ENCODE data around the gene RASSF3.

RASSF3 gene

DNA sequence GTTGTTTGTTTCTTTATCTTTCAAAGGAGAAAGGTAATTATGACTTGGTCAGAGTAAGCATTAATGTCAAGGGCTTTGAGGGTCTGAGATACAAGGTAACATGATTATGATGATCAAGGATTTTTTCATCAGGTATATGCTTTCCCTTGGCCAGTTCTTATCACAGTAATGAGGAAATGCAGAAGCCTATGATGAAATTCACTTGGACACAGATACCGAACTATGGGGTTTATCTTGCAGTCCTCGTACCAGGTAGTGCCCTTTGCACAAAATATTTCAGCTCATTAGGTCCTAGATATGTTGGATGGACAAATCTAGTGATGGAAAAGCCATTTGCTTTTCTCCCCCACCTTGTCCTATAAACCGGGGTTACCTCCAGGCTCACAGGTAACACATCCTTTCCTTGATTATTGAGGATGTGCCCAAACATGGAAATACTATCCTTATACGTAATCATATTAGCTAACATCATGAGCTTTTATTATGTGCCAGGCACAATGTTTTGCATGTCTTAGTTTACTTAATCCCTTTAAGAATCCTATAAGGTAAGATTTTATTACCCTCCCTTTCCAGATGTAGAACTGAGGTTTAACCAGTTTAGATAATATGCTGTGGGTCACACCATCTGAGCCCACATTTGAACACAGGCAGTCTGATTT, 7.0 kb upstream of the RASSF3 start:
- Mint-ChIP-seq H3K27ac (no peak overlapping the region), H3K27me3 (ENCODE audit: low read depth) (peaks cover 7% of the 10 kb centered on the region), H3K36me3 (ENCODE audit: low read depth) (no peaks in the 10 kb centered on the region), H3K4me3 (no peak overlapping the region), H3K9me3 (no peaks in the 10 kb centered on the region), H3K4me1 (no peaks in the 10 kb centered on the region)
- TF ChIP-seq, protein P1, sequence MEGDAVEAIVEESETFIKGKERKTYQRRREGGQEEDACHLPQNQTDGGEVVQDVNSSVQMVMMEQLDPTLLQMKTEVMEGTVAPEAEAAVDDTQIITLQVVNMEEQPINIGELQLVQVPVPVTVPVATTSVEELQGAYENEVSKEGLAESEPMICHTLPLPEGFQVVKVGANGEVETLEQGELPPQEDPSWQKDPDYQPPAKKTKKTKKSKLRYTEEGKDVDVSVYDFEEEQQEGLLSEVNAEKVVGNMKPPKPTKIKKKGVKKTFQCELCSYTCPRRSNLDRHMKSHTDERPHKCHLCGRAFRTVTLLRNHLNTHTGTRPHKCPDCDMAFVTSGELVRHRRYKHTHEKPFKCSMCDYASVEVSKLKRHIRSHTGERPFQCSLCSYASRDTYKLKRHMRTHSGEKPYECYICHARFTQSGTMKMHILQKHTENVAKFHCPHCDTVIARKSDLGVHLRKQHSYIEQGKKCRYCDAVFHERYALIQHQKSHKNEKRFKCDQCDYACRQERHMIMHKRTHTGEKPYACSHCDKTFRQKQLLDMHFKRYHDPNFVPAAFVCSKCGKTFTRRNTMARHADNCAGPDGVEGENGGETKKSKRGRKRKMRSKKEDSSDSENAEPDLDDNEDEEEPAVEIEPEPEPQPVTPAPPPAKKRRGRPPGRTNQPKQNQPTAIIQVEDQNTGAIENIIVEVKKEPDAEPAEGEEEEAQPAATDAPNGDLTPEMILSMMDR (IDR thresholded peaks at IDR 0.05; ENCODE audit: unreplicated experiment in 3 of 3) = no peak

DNA sequence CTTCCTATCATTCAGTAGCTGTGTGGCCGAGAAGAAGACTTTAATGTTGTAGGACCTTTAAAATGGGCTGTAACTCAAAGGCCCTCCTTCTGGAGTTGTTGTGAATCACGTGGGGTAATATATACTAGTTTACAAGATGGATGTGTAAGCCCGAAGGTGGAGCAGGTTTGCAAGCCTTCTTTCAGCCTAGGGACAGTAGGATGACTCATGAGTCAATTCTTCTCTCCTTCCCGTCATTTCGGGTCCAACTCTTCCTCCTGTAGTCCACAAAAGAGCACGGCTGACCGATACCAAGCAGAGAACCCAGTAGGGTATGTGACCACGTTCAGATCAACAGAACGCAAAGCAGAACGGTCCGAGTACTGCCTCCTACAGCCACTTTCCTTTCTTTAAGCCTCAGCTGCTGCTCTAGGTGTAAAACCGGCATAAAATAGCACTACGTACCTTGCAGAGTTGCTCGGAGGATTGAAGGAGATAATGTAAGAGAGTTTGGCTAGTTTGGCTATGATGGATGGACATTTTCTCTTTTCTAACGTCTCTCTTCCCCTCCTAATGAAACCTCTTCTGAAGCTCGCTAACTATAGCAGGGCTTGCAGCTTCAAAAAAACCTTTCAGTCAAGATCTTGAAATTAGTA, 1.3 kb upstream of the RASSF3 start:
- Mint-ChIP-seq H3K27ac (peak overlapping the region; percentile 81 to 95 (median 91)), H3K4me3 (peak overlapping the region; percentile 87 to 96 (median 95))

DNA sequence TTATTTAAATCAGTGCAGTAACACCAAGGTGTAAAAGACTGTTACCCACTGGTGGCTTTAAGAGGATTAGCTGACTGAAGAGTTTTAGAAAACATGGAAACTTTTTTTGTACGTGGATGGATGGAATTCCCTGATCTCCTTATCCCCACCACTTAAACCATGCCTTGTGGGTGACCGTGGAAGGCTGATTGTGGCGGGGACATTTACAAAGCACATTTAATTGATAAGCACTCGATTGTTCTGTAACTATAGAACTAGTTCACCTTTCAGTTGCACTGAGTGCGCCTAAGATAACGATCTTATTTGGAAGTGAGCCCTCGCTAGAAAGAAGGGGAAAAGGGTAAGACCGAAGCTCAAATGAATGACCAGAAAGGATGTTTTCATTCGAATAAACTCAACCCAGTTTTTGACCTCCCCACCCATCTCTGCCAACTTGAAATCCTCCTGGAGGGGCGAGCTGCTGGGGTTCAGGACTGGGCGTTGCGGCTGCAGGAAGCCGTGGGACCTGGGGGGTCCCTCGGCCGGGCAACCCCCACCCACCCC, 688 bp upstream of the RASSF3 start:
- H3K36me3 Mint-ChIP-seq (ENCODE audit: low read depth) = peaks cover 8% of the 10 kb centered on the region
- peaks cover 16% of the 10 kb centered on the region for H3K4me1 Mint-ChIP-seq
- peak overlapping the region; percentile 87 to 96 (median 95) for H3K4me3 Mint-ChIP-seq
- peak overlapping the region; percentile 81 to 95 (median 91) for H3K27ac Mint-ChIP-seq
- TF ChIP-seq, protein P1 (IDR thresholded peaks at IDR 0.05; ENCODE audit: unreplicated experiment in 3 of 3) = no peak
- H3K9me3 Mint-ChIP-seq = no peaks in the 10 kb centered on the region
- H3K27me3 Mint-ChIP-seq (ENCODE audit: low read depth) = peaks cover 7% of the 10 kb centered on the region

More for the DNA sequence above, 1.3 kb upstream of the RASSF3 start:
- H3K9me3 Mint-ChIP-seq = no peaks in the 10 kb centered on the region
- H3K36me3 Mint-ChIP-seq (ENCODE audit: low read depth) = peaks cover 5% of the 10 kb centered on the region
- TF ChIP-seq, protein P1 (IDR thresholded peaks at IDR 0.05; ENCODE audit: unreplicated experiment in 3 of 3) = no peak
- peaks cover 16% of the 10 kb centered on the region for H3K4me1 Mint-ChIP-seq
- peaks cover 7% of the 10 kb centered on the region for H3K27me3 Mint-ChIP-seq (ENCODE audit: low read depth)

DNA sequence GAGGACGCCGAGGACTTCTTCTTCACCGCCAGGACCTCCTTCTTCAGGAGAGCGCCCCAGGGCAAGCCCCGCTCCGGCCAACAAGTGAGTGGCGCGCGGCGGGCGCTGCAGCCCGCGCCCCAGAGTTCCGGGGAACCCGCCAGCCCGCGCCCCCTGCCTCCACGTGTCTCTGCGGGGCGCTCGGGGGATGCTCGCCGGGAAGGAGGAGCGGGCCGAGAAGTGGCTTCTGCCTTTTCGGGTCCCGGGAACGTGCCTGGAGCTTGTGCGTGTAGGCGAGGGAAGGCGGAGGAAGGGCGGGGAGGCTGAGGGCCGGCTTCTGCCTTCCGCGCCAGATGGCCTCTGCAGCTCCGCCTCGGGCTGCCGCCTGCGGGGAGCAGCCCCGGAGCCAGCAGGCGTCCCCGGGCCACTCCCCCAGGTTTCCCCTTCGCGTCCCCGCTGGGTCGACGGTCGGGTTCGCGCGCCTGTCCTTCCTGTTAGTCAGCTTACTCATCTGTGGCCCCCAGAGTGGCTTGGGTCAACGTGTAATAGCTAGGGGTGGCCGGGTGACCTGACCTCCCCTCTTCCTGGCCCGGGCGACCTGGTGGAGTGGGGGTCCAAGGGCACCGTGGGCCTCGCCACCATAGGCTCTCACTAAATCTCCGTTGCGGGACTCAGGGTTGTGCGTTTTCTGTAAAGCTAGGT, 505 bp downstream of the RASSF3 start:
- Mint-ChIP-seq H3K4me3 (peak overlapping the region; percentile 79 to 91 (median 82)), H3K9me3 (no peaks in the 10 kb centered on the region), H3K27ac (peak overlapping the region; percentile 31 to 75 (median 54)), H3K27me3 (ENCODE audit: low read depth) (peaks cover 7% of the 10 kb centered on the region), H3K36me3 (ENCODE audit: low read depth) (peaks cover 14% of the 10 kb centered on the region), H3K4me1 (peaks cover 23% of the 10 kb centered on the region)
- TF ChIP-seq, protein P1 (IDR thresholded peaks at IDR 0.05; ENCODE audit: unreplicated experiment in 3 of 3) = no peak

DNA sequence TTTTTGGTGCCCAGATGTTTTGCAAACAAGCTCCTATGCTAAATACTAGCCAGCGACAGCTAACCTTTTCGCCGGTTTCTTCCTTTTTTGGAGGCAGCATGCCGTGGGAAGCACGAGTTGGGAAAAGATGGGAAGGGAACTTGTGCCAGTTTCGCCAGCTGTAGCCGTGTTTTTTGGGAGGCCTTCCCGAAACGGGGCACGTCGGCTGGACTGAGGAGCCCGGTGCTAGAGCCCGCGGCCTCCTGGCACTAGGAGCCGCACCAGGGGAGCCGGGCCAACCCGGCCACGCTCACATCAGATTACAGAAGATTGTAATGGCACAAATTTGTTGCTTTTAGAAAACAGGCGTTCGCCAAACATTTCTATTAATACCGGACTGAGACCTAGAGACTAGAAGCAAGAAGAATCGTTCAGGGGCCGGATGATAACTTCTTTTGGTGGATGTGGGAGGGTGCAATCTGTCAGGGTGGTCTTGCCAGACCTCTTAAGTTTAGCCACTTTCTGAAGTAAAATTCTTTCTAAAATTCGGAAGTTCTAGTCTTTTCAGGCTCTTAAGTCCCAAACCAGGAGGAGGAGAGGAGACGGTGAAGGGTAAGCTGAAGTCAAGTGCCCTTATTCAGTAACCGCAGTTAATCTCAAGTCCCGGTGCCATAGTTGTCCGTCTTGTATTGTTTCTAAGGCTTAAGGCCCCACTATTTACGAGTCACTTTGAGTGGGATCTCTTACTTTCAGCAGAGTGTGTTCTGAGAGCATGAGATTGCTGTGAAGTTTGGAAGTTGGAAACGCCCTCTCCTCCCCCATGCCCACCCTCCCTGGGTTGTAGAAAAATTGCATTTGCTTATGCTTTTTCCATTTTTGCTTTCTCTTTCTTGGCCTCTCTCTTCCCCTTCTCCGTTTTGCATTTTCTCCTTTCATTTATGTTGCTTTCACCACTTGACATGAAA, 1.3 kb downstream of the RASSF3 start:
- Mint-ChIP-seq H3K9me3 (no peaks in the 10 kb centered on the region), H3K4me1 (peaks cover 31% of the 10 kb centered on the region), H3K27ac (peak overlapping the region; percentile 31 to 75 (median 54)), H3K27me3 (ENCODE audit: low read depth) (peaks cover under 1% of the 10 kb centered on the region), H3K4me3 (peak overlapping the region; percentile 79 to 91 (median 82)), H3K36me3 (ENCODE audit: low read depth) (peaks cover 14% of the 10 kb centered on the region)
- TF ChIP-seq, protein P1 (IDR thresholded peaks at IDR 0.05; ENCODE audit: unreplicated experiment in 3 of 3) = no peak
